GM18873 (cell line): ENCODE results near the gene SDR9C7.
"Not testable (repeated sequence)": the region's sequence is repeated elsewhere in the genome, so short reads cannot be mapped to it uniquely, and the experiment has no call there.

Experiments
- ATAC-seq: cut with Tn5 transposase; IDR thresholded peaks from one replicate; pipeline ENCODE4 v1.9.1; 2021; ENCODE audit warnings: mild to moderate bottlenecking, moderate library complexity, moderate number of reproducible peaks; ENCODE audit not compliant: unreplicated experiment, low FRiP score

SDR9C7 gene

GRCh38 chr12:56880125-56880992 is 53.8 kb downstream of the SDR9C7 start:
- ATAC-seq: no peak

GRCh38 chr12:56879240-56880124 is 54.7 kb downstream of the SDR9C7 start:
- not testable (repeated sequence) for ATAC-seq

DNA sequence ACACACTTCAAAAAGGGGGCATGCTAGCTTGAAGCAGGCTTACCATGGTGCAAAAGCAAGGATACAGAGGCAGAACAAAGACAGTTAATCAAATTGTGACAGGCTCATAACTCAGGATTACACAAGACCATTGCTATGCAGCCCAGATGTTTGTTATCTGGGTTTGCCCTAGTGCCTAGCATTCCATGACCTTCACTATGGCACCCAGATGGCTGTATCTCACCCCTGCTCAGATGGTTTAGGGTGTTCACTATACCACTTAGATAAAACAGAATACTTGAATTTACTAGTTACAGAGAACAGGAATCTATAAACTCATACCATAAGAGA is 56.2 kb downstream of the SDR9C7 start:
- no peak for ATAC-seq

- ATAC-seq: no peak
Measured at GRCh38 chr12:56877195-56878009, 56.8 kb downstream of the SDR9C7 start.

DNA sequence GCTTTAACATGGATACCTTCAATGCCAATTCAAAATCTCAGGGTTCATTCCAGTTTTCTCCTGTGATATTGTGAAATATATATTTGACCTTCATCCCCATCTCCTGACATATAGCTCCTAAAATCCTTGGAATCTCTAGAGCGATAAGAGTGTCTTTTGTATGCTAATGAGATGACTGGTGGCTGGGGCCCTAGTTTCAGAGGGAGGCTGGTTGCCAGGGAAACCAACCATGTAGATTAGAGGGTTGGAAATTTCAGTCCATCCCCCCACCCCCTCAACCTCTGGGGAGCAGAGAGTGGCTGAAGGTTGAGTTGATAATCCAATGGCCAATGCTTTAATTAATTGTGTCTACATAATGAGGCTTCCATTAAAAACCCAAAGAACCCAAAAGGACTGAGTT is 59.4 kb downstream of the SDR9C7 start:
- no peak for ATAC-seq

DNA sequence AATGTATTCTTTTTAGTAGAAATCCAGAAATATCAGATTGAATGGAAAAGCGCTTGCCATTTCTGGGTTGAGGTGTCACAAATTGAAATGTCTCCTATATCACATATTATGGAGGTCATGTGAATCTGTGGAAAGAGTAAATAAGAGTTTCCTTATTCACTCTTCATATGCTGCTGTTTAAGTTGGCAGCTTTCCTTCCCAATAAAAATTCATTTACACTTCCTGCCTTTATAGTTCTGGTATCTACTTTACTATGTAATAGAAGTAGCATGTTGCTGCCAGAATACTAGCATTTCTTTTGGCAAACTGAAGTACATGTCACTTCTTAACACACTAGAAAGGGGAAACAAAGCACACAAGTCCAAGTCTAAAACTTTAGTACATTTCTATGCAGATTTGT is 60.8 kb downstream of the SDR9C7 start:
- ATAC-seq: no peak
